SK-N-MC (cell line): ENCODE data around the gene HCAR1.
"Not testable (repeated sequence)": the region's sequence is repeated elsewhere in the genome, so short reads cannot be mapped to it uniquely, and the experiment has no call there.

Experiments
- DNase-seq: peaks from one replicate; pipeline ENCODE4 v3.0.0-alpha.2; 2011; ENCODE audit warnings: low read depth, low spot score
- H3K27ac ChIP-seq: fragments of 200-600 bp; sonication (generic); 2 replicates; pipeline ENCODE4 v1.5.1; 2016; ENCODE audit warnings: mixed run types
- H3K36me3 ChIP-seq: fragments of 200-600 bp; sonication (generic); 2 replicates; pipeline ENCODE4 v1.6.1; 2017; ENCODE audit warnings: antibody characterized with exemption, low read length, mixed read lengths; ENCODE audit not compliant: insufficient read depth
- H3K4me3 ChIP-seq: fragments of 200-600 bp; sonication (generic); 2 replicates; pipeline ENCODE4 v1.5.1; 2016
- H3K9ac ChIP-seq: fragments of 200-600 bp; sonication (generic); 2 replicates; pipeline ENCODE4 v1.8.0; 2017; ENCODE audit warnings: mixed run types, mixed read lengths; ENCODE audit not compliant: insufficient read length
- H3K9me3 ChIP-seq: fragments of 200-600 bp; sonication (generic); 2 replicates; pipeline ENCODE4 v1.6.1; 2017; ENCODE audit warnings: low read depth, mild to moderate bottlenecking, antibody characterized with exemption, low read length, moderate library complexity, mixed read lengths
- EZH2 ChIP-seq: fragments of 200-600 bp; sonication (generic); IDR thresholded peaks from one replicate; pipeline ENCODE4 v1.6.1; 2017; ENCODE audit warnings: antibody characterized with exemption
- FOXP2 ChIP-seq: optimal IDR thresholded peaks from 2 replicates; pipeline ENCODE3; 2011; ENCODE audit warnings: mild to moderate bottlenecking, moderate library complexity; ENCODE audit not compliant: insufficient read depth; ENCODE audit errors: extremely low read length, control extremely low read depth
- POLR2AphosphoS5 ChIP-seq: IDR thresholded peaks from 2 replicates; pipeline ENCODE4 v1.6.1; 2012; ENCODE audit warnings: mild to moderate bottlenecking, low read depth, low read length, borderline replicate concordance

HCAR1 gene

DNA sequence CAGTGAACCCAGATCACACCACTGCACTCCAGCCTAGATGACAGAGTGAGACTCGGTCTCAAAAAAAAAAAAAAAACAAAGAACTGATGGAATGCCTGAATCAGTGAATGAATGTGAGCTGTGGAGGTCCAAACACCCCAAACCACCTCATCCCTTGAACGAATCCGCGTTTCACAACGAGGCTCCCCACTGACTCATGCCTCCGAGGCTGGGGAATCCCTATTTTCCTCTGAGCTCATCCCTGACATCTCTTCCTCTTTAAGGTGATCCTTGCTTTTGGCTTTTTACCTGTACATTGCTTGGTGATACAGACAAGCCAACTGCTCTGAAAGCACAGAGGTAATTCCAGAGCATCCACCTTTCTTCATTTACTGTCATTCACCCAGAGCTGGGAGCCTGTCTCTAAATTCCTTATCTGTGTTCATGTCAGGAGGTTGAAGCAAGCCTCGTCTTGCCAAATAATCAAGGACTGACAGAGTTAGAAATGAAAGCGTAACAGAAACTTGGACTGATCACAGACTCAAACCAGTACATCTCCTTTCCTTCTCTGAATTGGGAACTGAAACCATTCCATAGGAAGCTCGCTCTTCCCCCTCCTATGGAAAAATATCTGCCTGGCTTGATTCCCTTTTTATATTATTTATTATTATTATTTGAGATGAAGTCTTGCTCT is 30.5 kb downstream of the HCAR1 start:
- H3K9ac ChIP-seq, H3K4me3 ChIP-seq, H3K9me3 ChIP-seq, DNase-seq, H3K27ac ChIP-seq, H3K36me3 ChIP-seq: not testable (repeated sequence)

GRCh38 chr12:122696922-122697321 is 33.7 kb downstream of the HCAR1 start:
- H3K4me3 ChIP-seq, H3K9me3 ChIP-seq, H3K9ac ChIP-seq, DNase-seq, H3K36me3 ChIP-seq, H3K27ac ChIP-seq: not testable (repeated sequence)

GRCh38 chr12:122691566-122691965 is 39.1 kb downstream of the HCAR1 start:
- no peak for DNase-seq
- TF ChIP-seq FOXP2 (no peak), POLR2AphosphoS5 (no peak), EZH2 (no peak)
- no peak overlapping the region for H3K27ac ChIP-seq
- H3K36me3 ChIP-seq: no peaks in the 10 kb centered on the region
- no peaks in the 10 kb centered on the region for H3K9me3 ChIP-seq
- no peak overlapping the region for H3K9ac ChIP-seq
- no peak overlapping the region for H3K4me3 ChIP-seq

- H3K9ac ChIP-seq: no peak overlapping the region
- no peaks in the 10 kb centered on the region for H3K36me3 ChIP-seq
- no peak overlapping the region for H3K27ac ChIP-seq
- no peaks in the 10 kb centered on the region for H3K9me3 ChIP-seq
- no peak for TF ChIP-seq EZH2
- TF ChIP-seq POLR2AphosphoS5: no peak
- TF ChIP-seq FOXP2: no peak
- no peak for DNase-seq
- H3K4me3 ChIP-seq: no peak overlapping the region
Measured at GRCh38 chr12:122688291-122688690, 42.4 kb downstream of the HCAR1 start.

DNA sequence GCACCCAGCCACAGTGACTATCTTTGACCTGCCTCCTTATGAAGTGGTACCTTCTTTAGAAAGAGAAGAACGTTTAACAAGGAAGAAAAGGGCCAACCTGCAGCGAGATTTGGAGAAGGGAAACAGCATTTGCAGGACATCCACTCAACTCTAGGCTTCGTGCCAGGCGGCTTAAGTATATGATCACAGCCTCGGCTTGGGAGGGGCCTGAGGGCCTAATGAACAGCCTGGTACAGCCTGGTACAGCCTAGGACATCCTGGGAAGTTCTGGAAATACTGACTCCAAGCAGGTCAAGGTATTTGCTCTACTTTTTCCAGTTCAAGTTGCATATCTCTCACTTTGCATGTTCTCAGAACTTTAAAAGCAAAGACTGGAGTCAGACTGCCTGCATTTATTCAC is 43.6 kb downstream of the HCAR1 start:
- DNase-seq: no peak
- no peak for TF ChIP-seq POLR2AphosphoS5
- no peak for TF ChIP-seq FOXP2
- no peak for TF ChIP-seq EZH2
- no peak overlapping the region for H3K9ac ChIP-seq
- H3K36me3 ChIP-seq: no peaks in the 10 kb centered on the region
- H3K4me3 ChIP-seq: no peak overlapping the region
- H3K27ac ChIP-seq: no peak overlapping the region
- no peaks in the 10 kb centered on the region for H3K9me3 ChIP-seq

DNA sequence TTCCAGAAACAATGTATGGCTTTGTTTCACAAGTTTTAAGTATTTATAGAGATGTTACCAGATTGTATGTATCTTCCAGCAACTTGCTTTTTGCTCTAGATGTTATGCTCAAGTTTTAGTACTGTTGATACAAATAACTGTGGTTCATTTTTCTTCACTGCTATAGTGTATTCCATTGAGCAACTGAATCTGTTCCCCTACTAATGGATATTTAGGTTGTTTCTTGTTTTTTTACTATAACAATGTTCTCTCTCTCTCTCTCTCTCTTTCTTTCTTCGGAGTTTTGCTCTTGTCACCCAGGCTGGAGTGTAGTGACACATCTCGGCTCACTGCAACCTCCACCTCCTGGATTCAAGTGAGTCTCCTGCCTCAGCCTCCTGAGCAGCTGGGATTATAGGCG is 44.1 kb downstream of the HCAR1 start:
- no peak overlapping the region for H3K9ac ChIP-seq
- no peak overlapping the region for H3K27ac ChIP-seq
- no peak for TF ChIP-seq EZH2
- TF ChIP-seq FOXP2: no peak
- no peak for TF ChIP-seq POLR2AphosphoS5
- no peak overlapping the region for H3K4me3 ChIP-seq
- DNase-seq: no peak
- no peaks in the 10 kb centered on the region for H3K36me3 ChIP-seq
- no peaks in the 10 kb centered on the region for H3K9me3 ChIP-seq

- H3K27ac ChIP-seq: no peak overlapping the region
- no peak overlapping the region for H3K9ac ChIP-seq
- no peaks in the 10 kb centered on the region for H3K9me3 ChIP-seq
- no peak overlapping the region for H3K4me3 ChIP-seq
- TF ChIP-seq EZH2 (no peak), POLR2AphosphoS5 (no peak), FOXP2 (no peak)
- no peaks in the 10 kb centered on the region for H3K36me3 ChIP-seq
- DNase-seq: no peak
Measured at GRCh38 chr12:122684297-122684813, 46.3 kb downstream of the HCAR1 start.

- TF ChIP-seq FOXP2 (no peak), EZH2 (no peak), POLR2AphosphoS5 (no peak)
- H3K27ac ChIP-seq: no peak overlapping the region
- DNase-seq: no peak
Measured at GRCh38 chr12:122681814-122682213, 48.8 kb downstream of the HCAR1 start.

GRCh38 chr12:122680989-122681388 is 49.7 kb downstream of the HCAR1 start:
- not testable (repeated sequence) for H3K27ac ChIP-seq, DNase-seq, H3K9me3 ChIP-seq, H3K9ac ChIP-seq, H3K36me3 ChIP-seq, H3K4me3 ChIP-seq

More at GRCh38 chr12:122681814-122682213, 48.8 kb downstream of the HCAR1 start:
- Histone ChIP-seq H3K4me3 (no peak overlapping the region), H3K9me3 (no peaks in the 10 kb centered on the region), H3K9ac (no peak overlapping the region), H3K36me3 (no peaks in the 10 kb centered on the region)

GRCh38 chr12:122676781-122677180 is 53.9 kb downstream of the HCAR1 start:
- H3K36me3 ChIP-seq, H3K9me3 ChIP-seq, H3K9ac ChIP-seq, H3K4me3 ChIP-seq, DNase-seq, H3K27ac ChIP-seq: not testable (repeated sequence)
